GM19193 (cell line): Measurements from ENCODE around the gene PDCD1.

Source experiments
- POLR2A ChIP-seq: IDR thresholded peaks from 4 replicates; pipeline ENCODE4 v1.6.1; 2011; ENCODE audit not compliant: insufficient read depth, insufficient read length; ENCODE audit errors: extremely low read depth

The PDCD1 gene

DNA sequence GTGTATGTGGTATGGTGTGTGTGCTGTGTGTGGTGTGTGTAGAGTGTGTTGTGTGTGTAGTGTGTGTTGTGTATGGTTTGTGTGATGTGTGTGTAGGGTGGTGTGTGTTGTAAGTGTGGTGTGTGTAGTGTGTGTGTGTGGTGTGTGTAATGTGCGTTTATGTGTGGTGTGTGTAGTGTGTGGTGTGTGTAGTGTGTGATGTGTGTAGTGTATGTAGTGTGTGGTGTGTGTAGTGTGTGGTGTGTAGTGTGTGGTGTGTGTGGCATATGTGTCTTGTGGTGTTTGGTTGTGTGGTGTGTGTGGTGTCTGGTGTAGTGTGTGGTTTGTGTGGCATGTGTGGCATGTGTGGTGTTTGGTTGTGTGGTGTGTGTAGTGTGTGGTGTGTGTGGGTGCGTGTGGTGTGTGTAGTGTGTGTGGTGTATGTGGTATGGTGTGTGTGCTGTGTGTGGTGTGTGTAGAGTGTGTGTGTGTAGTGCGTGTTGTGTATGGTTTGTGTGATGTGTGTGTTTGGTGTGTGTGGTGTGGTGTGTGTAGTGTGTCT is 6.8 kb upstream of the PDCD1 start:
- TF ChIP-seq POLR2A: no peak

DNA sequence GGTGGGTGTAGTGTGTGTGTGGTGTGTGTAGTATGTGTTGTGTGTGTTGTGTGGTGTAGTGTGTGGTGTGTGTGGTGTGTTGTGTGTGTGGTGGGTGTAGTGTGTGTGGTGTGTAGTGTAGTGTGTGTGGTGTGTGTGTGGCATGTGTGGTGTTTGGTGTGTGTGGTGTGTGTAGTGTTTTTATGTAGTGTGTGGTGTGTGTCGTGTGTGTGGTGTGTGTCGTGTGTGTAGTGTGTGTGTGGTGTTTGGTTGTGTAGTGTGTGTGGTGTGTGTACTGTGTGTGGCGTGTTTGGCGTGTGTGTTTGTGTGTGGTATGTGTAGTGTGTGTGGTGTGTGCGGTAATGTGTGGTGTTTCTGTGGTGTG is 6.1 kb upstream of the PDCD1 start:
- TF ChIP-seq POLR2A: no peak

DNA sequence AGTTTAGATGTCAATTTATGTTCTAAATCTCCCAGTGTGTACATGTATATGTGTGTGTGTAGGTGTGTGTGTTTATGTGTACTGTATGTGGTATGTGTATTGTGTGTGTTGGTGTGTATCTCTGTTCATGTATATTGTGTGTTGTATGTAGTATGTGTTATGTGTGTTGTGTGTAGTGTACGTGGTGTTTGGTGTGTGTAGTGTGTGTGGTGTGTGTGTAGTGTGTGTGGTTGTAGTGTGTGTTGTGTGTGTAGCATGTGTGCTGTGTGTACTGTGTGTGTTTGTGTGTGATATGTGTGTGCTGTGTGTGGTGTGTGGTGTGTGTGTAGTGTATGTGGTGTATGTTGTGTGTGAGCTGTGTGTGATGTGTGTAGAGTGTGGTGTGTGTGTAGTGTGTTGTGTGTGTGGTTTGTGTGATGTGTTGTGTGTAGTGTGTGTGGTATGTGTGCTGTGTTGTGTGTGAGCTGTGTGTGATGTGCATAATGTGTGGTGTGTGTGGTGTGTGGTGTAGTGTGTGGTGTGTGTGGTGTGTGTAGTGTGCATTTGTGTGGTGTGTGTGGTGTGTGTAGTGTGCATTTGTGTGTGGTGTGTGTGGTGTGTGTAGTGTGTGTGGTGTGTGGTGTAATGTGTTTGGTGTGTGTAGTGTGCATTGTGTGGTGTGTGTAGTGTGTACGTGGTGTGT is 5.6 kb upstream of the PDCD1 start:
- TF ChIP-seq POLR2A: no peak

DNA sequence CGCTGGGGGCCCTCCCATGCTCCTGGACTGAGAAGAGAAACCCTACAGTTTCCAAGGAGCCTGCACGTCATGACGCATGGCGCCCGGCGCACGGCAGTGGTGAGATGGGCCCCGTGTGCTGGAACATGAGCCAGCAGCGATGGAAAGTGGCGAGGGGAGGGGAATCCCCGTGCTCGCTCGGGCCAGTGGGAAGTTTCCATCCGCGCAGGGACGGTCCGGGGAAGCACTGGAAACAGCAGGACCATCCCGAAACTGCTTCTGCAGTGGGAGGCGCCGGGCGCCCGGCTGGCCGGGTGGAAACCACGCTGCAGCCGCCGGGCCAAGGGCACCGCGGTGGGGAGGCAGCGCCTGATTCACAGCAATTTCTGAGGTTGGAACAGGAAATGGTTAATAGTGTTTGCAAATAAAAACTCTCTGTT is 4.9 kb upstream of the PDCD1 start:
- no peak for TF ChIP-seq POLR2A

DNA sequence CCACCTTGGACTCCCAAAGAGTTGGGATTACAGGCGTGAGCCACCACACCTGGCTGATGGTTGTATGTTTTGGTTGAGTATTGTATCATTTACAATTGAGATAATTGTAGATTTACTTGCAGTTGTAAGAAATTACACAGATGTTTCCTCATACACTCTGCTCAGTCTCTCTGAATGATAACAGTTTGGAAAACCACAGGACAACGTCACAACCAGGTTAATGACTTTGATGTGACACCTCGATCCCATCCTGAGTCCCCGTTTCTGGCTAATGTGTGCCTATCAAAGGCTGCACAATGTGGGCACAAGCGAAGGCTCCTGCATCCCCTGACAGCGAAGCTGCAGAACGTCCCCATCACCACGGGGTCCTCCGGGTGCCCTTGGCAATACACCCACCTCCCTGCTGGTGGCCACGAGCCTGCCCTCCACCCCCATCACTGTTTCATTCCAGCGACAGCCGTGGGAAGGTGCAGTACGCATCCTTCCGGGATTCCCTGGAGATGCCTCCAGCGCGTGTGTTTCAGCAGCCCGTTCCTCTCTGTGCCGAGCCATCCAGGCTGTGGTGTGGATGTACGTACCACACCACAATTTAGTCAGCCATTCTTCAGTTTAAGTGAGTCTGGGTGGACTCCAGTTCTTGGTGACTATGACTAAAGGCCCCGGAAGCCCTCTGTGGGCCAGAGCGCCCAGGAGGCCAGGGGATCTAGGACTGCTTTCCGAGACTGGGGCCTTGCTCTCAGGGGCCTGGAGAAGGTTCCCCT is 4.3 kb upstream of the PDCD1 start:
- TF ChIP-seq POLR2A: no peak

DNA sequence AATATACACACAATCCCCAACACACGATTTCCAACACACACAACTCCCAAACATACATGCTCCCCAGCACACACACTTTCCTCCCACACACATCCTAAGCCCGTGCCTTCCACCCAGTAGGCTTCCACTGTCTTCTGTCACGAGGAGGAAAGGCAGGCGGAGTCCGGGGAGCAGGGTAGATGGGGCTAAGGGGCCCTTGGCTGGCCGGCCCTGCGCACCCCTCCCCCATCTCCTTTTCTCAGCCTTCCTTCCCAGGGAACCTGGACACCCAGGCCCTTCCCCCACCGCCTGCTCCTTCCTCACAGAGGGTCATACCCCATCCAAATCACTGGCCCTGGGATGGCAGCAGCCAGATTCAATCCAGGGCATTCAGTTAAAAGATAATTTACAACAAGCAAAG is 3.4 kb upstream of the PDCD1 start:
- TF ChIP-seq POLR2A: no peak

DNA sequence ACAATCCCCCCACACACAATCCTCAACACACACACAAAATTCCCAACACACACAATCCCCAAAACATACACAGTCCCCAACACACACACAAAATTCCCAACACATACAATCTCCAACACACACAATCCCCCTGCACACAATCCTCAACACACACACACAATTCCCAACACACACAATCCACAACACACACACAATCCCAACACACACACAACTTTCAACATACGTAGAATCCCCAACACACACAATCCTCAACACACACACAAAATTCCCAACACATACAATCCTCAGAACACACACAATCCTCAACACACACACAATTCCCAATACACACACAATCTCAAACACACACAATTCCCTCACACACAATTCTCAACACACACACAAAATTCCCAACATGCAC is 2.6 kb upstream of the PDCD1 start:
- no peak for TF ChIP-seq POLR2A

DNA sequence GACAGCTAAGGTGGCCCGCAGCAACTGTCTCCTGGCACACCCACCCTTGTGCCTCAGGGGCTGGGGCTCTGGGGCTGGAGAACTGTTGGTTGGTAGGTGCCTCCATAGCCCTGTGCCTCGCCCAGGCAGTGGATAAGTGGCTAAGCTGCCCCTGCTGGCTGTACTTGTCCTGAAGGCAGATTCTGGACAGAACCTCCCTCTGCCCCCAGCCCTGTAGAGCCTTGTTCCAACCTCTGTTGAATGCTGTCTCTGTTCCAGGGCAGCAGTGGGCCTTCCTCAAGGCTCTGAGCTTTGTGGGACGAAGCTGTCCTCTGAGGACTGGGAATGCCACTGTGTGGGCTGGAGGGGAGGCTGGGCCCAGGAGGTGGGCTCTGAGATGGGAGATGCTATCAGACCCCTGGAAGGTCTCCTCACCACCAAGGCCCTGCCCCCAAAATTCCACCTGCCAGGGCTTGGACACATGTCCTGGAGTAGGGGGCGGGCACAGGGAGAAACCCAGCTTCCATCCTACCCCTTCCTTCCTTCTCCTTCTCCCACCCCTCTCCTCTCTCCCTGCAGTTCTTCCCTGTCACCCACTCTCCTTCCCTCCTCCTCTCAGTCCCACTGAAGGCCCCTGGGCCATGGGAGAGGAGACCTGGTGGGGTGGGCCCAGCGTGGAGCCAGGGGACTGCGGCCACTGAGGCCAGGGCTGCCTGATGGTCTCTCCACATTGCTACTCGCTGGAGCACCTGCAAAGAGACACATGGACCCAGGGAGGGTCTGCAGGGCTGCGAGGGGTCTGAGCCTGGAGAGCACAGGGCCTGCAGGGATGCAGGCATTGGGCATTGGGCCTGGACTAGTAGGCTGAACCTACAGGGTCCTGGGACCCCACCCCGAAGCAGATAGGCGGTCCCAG is 1.7 kb upstream of the PDCD1 start:
- TF ChIP-seq POLR2A: no peak

DNA sequence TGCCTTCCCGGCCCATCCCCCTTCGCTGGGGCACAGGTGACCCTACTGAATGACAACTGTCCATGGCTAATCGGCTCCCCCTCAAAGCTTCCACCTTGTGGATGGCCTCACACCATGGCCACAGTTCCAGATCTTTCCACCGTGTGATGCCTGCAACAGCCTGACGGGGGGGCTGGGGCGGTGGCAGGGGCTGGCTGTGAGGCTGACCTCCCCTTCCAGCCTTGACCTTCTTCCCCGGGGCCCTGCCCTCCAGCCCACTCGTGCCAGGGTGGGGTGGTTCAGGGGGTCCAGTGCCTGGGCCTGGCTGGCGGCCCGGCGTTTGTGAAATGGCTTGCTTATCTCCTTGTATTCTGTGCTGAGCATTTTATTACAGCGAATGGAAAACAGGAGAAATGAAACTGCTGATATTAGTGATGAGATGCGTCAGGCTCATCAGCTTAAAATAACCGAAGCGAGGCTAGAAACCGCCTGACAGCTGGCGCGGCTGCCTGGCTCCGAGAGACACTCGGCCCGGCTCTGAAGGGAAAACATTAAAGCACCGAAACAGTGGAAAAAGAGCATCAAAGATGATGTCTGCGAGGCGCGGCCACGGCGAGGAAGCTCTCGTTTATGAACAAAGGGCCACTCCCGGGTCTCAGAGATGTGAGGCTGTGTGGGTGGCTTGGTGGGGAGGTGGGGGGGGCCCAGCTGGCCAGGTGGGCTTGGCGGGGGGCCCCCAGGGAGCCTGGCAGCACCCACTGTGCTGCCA is 916 bp upstream of the PDCD1 start:
- peak; percentile 10 for TF ChIP-seq POLR2A

DNA sequence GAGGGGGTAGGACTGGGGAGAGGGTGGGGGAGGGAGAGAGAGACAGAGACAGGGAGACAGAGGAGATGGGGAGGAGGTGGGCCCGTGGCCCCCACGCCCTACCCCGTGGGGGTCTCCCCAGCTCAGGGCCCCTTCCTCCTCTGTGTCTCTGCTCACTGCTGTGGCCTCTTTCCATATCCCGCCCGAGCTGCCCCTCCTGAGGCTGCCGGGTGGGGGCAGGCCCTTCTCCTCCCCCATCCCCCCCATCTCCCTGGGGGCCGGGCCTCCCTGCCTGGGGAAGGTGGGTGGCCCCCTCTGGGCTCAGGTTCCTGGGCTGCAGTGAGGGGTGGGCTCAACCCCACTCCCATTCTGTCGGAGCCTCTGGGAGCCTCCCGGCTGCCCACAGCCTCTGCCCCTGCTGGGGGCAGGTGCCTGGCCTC is 332 bp upstream of the PDCD1 start:
- TF ChIP-seq POLR2A: no peak

DNA sequence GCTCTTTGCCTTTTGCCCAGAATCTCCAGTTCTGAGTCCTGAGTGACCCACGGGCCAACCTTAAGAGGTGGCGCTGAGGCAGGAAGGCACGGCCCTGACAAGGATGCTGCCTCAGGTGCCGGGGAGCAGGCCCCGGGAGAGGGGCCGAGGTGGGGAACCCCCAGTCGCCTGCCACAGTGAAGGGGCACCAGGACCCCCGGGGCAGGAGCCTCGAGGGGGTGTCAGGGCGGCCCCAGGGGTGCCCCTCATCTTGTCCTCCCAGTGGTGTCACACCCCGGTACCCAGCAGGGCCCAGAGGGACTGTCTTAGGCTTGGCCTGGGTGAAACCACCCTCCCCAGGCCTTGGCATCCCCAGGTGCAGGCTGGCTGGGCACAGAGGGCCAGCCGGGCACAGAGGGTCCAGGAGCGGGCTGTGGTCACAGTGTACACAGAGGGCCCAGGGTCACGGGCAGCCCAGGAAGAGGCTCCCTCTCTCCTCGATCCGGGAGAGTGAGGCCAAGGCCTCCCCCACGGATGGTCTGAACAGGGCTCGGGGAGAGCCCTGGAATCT is 1.0 kb downstream of the PDCD1 start:
- no peak for TF ChIP-seq POLR2A

DNA sequence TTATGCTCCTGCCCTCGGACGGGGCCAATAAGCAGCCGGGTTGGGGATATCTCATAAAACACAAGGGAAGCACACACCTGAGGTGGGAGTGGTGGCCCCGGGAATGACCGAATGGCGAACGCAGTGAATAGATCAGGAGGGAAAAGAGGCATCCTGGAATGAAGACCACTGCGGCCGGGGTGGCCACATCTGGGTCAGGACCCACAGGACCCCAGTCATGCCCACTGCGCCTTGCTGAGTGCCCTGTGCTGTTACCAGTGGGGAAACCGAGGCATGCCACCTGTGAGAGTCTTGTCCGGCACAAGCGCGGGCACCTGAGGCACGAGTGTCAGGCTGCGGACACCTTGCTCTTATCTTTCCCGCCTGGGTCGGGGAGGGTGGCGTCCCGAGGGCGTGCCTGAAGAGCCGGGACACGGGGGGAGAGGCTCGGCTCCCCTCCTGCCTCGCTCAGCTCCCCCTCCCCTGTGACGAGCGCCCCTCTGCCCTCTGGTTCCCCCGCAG is 1.6 kb downstream of the PDCD1 start:
- no peak for TF ChIP-seq POLR2A

DNA sequence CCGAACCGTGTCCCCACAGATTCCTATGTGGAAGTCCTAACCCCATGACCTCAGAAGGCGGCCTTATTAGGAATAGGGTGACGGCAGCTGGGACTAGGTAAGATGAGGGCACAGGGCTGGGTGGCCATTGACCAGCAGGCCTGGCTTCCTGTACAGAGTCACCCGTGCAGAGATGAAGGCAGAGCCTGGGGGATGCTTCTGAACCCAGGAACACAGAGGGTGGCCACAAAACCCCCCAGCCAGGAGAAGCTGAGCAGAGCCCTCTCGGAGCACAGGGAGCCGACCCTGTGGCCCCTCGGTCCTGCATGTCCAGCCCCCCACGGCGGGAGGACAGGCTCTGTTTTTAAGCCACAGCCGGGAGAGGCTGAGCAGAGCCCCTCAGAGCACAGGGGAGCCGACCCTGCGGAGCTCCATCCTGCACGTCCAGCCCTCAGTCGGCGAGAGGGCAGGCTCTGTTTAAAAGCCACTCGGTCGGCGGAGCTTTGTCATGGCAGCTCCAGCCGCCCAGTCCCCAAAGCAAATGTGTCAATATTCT is 2.7 kb downstream of the PDCD1 start:
- TF ChIP-seq POLR2A: no peak

DNA sequence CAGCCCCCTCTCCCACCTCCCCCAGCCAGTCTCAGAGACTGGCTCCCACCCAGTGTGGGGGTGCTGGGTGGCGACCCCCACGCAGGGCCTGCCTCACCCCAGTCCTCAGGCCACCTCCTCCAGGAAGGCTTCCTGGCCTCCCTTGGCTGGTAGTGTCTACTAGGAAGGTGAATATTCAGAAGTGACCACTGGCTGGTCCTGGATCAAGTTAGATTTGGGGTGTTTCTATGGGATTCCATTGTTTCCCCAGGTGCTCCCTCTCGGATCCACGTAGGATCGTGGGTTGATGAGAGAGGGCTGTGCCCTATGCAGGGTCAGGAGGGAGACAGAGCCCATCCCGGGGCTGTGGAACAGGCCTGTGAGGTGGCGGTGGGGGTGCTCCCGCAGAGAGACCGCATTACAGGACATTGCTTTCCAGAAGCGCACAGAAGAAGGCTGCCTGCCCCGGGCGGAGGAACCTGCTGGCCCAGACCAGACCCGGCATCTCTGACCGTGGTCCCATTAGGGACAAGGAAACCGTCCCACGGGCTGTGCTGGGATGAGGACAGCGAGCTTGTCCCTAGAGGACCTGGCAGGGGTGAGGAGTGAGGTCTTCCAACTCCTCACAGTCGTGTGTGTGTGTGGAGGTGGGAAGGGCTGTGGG is 3.3 kb downstream of the PDCD1 start:
- no peak for TF ChIP-seq POLR2A
